Mucosa of gallbladder (tissue), 1 donor: ENCODE data around the gene YTHDF2. TPM values are rescaled to one million over a fixed set of nuclear protein-coding genes. Genes with fewer than 3 reads are reported as not detected.
"Not testable (repeated sequence)": the region's sequence is repeated elsewhere in the genome, so short reads cannot be mapped to it uniquely, and the experiment has no call there.

Experiments used
- DNase-seq: peaks from one replicate; pipeline ENCODE4 v3.0.0-alpha.2; 2020; ENCODE audit warnings: low spot score
- total RNA-seq: library from RNA; stranded (reverse); gene quantifications from one replicate; pipeline ENCODE4 v1.2.1, GENCODE V29; 2021
- donor health status: DM: no; HTN: no; CAD: no.

YTHDF2 gene
- 52.0 TPM for total RNA-seq

- DNase-seq, result peak; percentile 98
Observed at GRCh38 chr1:28736450-28737306, at the start of gene YTHDF2. TSS of gene YTHDF2 (plus strand) at chr1:28736940. CDS start at chr1:28737121, 181 bp downstream.

GRCh38 chr1:28691627-28692026, 45.1 kb upstream of the YTHDF2 start:
- DNase-seq, result not testable (repeated sequence)

- DNase-seq, result no peak
Observed at GRCh38 chr1:28703629-28704028, 33.1 kb upstream of the YTHDF2 start.

GRCh38 chr1:28716336-28716735, 20.4 kb upstream of the YTHDF2 start:
- DNase-seq, result no peak

- DNase-seq, result no peak
Observed at GRCh38 chr1:28718166-28718565, 18.6 kb upstream of the YTHDF2 start.

- DNase-seq, result no peak
Observed at GRCh38 chr1:28718586-28719331, 18.0 kb upstream of the YTHDF2 start.

GRCh38 chr1:28719332-28719619, 17.5 kb upstream of the YTHDF2 start:
- DNase-seq, result no peak

- DNase-seq, result no peak
Observed at GRCh38 chr1:28720376-28720775, 16.4 kb upstream of the YTHDF2 start.

GRCh38 chr1:28721927-28722326, 14.8 kb upstream of the YTHDF2 start:
- not testable (repeated sequence) for DNase-seq

GRCh38 chr1:28725365-28725764, 11.4 kb upstream of the YTHDF2 start:
- DNase-seq, result not testable (repeated sequence)

- DNase-seq, result no peak
Observed at GRCh38 chr1:28735961-28736449, 735 bp upstream of the YTHDF2 start.

GRCh38 chr1:28737307-28738132, 780 bp downstream of the YTHDF2 start:
- peak; percentile 16 for DNase-seq

- DNase-seq, result no peak
Observed at GRCh38 chr1:28740118-28740517, 3.4 kb downstream of the YTHDF2 start.

- DNase-seq, result no peak
Observed at GRCh38 chr1:28744184-28744583, 7.4 kb downstream of the YTHDF2 start.

- DNase-seq, result no peak
Observed at GRCh38 chr1:28745653-28746173, 9.0 kb downstream of the YTHDF2 start.

GRCh38 chr1:28750330-28750729, 13.6 kb downstream of the YTHDF2 start:
- no peak for DNase-seq

- DNase-seq, result not testable (repeated sequence)
Observed at GRCh38 chr1:28750771-28751294, 14.1 kb downstream of the YTHDF2 start.

- no peak for DNase-seq
Observed at GRCh38 chr1:28751315-28752060, 14.7 kb downstream of the YTHDF2 start.

- DNase-seq, result no peak
Observed at GRCh38 chr1:28755701-28756100, 19.0 kb downstream of the YTHDF2 start.

- DNase-seq, result no peak
Observed at GRCh38 chr1:28756846-28757245, 20.1 kb downstream of the YTHDF2 start.

- no peak for DNase-seq
Observed at GRCh38 chr1:28758420-28758819, 21.7 kb downstream of the YTHDF2 start.
